Cardiac ventricle fibroblast (primary cell): Measurements from ENCODE around the gene HOXD4. TPM values are rescaled to one million over a fixed set of nuclear protein-coding genes. Genes with fewer than 3 reads are reported as not detected.

Experiments
- total RNA-seq: library from RNA; depleted of rRNA; stranded (reverse); fragments of >200 nt; gene quantifications from 2 replicates; pipeline ENCODE4 v1.2.3, GENCODE V29; 2015

Gene HOXD4
- total RNA-seq, result 0.87 TPM in 1 of 2 replicates, not detected in the other

GRCh38 chr2:176151442-176152287 lies at the start of gene HOXD4:
HOXD4 (plus strand) TSS chr2:176151550; CDS start chr2:176151634, 84 bp downstream.

GRCh38 chr2:176106581-176107539 lies 44.5 kb upstream of the HOXD4 start, which contains the start of gene HOXD11:
HOXD11 (plus strand) TSS chr2:176107280; CDS start chr2:176107356, 76 bp downstream.

GRCh38 chr2:176115883-176116813 lies 35.2 kb upstream of the HOXD4 start, which contains the start of gene HOXD10:
HOXD10 (plus strand) TSS chr2:176116778; CDS start chr2:176116834, 56 bp downstream.

GRCh38 chr2:176122683-176123410 lies 28.5 kb upstream of the HOXD4 start, which contains the start of gene HOXD9:
HOXD9 (plus strand) TSS chr2:176122719; CDS start chr2:176122769, 50 bp downstream.

GRCh38 chr2:176128982-176129796 lies 22.2 kb upstream of the HOXD4 start, which contains the start of gene HOXD8:
HOXD8 (plus strand) TSS chr2:176129705; CDS start chr2:176130367, 662 bp downstream.

GRCh38 chr2:176156807-176157498 lies 5.6 kb downstream of the HOXD4 start, which contains the start of gene HOXD3:
HOXD3 (plus strand) TSS chr2:176157307; CDS start chr2:176169115, 11,808 bp downstream.

GRCh38 chr2:176187899-176188773 lies 36.8 kb downstream of the HOXD4 start, which contains the start of gene HOXD1:
HOXD1 (plus strand) TSS chr2:176188668; CDS start chr2:176188802, 134 bp downstream.

Other genes with a start within 250 kb of the HOXD4 start
- 18.2 and 19.5 TPM in 2 replicates for gene LNPK, start 149.3 kb upstream of the HOXD4 start, total RNA-seq
- gene EVX2, start 67.6 kb upstream of the HOXD4 start, total RNA-seq, result not detected in 2 replicates
- gene HOXD13, start 58.8 kb upstream of the HOXD4 start, total RNA-seq, result not detected in 2 replicates
- not detected in 2 replicates for gene HOXD12, start 51.8 kb upstream of the HOXD4 start, total RNA-seq
- not detected in 2 replicates for gene HOXD11, start 44.3 kb upstream of the HOXD4 start, total RNA-seq
- not detected in 2 replicates for gene HOXD10, start 34.8 kb upstream of the HOXD4 start, total RNA-seq
- 0.12 TPM in 1 of 2 replicates, not detected in the other for gene HOXD9, start 28.8 kb upstream of the HOXD4 start, total RNA-seq
- gene HOXD8, start 21.8 kb upstream of the HOXD4 start, total RNA-seq, result 0.62 TPM in 1 of 2 replicates, not detected in the other
- not detected in 2 replicates for gene HOXD3, start 5.8 kb downstream of the HOXD4 start, total RNA-seq
- gene HOXD1, start 37.1 kb downstream of the HOXD4 start, total RNA-seq, result not detected in 2 replicates
- 19.0 and 23.4 TPM in 2 replicates for gene MTX2, start 117.9 kb downstream of the HOXD4 start, total RNA-seq